ENCODE data around the gene ACAA1.

Gene ACAA1

GRCh38 chr3:38100498-38100897 lies 36.4 kb downstream of the ACAA1 start:
- no peaks in the 10 kb centered on the region for H3K27me3 ChIP-seq (ENCODE audit: insufficient read depth, low read depth)

GRCh38 chr3:38099518-38099917 lies 37.4 kb downstream of the ACAA1 start:
- Histone ChIP-seq H3K79me2 (ENCODE audit: insufficient read depth, low read depth) (no peaks in the 10 kb centered on the region), H2AFZ (ENCODE audit: low read depth) (no peak overlapping the region), H4K20me1 (ENCODE audit: insufficient read depth) (no peaks in the 10 kb centered on the region), H3K27me3 (ENCODE audit: insufficient read depth, low read depth) (no peaks in the 10 kb centered on the region), H3K4me1 (ENCODE audit: low read depth, poor library complexity, severe bottlenecking) (no peaks in the 10 kb centered on the region), H3K4me2 (no peak overlapping the region), H3K27ac (no peak overlapping the region), H3K4me3 (IDR thresholded peaks at IDR 0.05; ENCODE audit: insufficient read depth, low read depth, low read length) (no peak overlapping the region), H3K36me3 (ENCODE audit: insufficient read depth) (no peaks in the 10 kb centered on the region), H3K9ac (no peak overlapping the region)
- TF ChIP-seq, protein P1, sequence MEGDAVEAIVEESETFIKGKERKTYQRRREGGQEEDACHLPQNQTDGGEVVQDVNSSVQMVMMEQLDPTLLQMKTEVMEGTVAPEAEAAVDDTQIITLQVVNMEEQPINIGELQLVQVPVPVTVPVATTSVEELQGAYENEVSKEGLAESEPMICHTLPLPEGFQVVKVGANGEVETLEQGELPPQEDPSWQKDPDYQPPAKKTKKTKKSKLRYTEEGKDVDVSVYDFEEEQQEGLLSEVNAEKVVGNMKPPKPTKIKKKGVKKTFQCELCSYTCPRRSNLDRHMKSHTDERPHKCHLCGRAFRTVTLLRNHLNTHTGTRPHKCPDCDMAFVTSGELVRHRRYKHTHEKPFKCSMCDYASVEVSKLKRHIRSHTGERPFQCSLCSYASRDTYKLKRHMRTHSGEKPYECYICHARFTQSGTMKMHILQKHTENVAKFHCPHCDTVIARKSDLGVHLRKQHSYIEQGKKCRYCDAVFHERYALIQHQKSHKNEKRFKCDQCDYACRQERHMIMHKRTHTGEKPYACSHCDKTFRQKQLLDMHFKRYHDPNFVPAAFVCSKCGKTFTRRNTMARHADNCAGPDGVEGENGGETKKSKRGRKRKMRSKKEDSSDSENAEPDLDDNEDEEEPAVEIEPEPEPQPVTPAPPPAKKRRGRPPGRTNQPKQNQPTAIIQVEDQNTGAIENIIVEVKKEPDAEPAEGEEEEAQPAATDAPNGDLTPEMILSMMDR (conservative IDR thresholded peaks at IDR 0.05; ENCODE audit: low read depth, low read length) = no peak

More at GRCh38 chr3:38100498-38100897, 36.4 kb downstream of the ACAA1 start:
- no peaks in the 10 kb centered on the region for H3K36me3 ChIP-seq (ENCODE audit: insufficient read depth)
- H3K4me2 ChIP-seq = no peak overlapping the region
- H3K79me2 ChIP-seq (ENCODE audit: insufficient read depth, low read depth) = no peaks in the 10 kb centered on the region
- no peaks in the 10 kb centered on the region for H4K20me1 ChIP-seq (ENCODE audit: insufficient read depth)
- H3K27ac ChIP-seq = no peak overlapping the region
- H3K4me1 ChIP-seq (ENCODE audit: low read depth, poor library complexity, severe bottlenecking) = no peaks in the 10 kb centered on the region
- no peak overlapping the region for H2AFZ ChIP-seq (ENCODE audit: low read depth)
- no peak overlapping the region for H3K9ac ChIP-seq
- H3K4me3 ChIP-seq (IDR thresholded peaks at IDR 0.05; ENCODE audit: insufficient read depth, low read depth, low read length) = no peak overlapping the region
- TF ChIP-seq, protein P1 (conservative IDR thresholded peaks at IDR 0.05; ENCODE audit: low read depth, low read length) = no peak

GRCh38 chr3:38098376-38098723 lies 38.6 kb downstream of the ACAA1 start:
- Histone ChIP-seq H3K27me3 (ENCODE audit: insufficient read depth, low read depth) (no peaks in the 10 kb centered on the region), H4K20me1 (ENCODE audit: insufficient read depth) (no peaks in the 10 kb centered on the region), H2AFZ (ENCODE audit: low read depth) (no peak overlapping the region), H3K27ac (no peak overlapping the region), H3K4me2 (no peak overlapping the region), H3K36me3 (ENCODE audit: insufficient read depth) (no peaks in the 10 kb centered on the region), H3K4me1 (ENCODE audit: low read depth, poor library complexity, severe bottlenecking) (no peaks in the 10 kb centered on the region), H3K4me3 (IDR thresholded peaks at IDR 0.05; ENCODE audit: insufficient read depth, low read depth, low read length) (no peak overlapping the region), H3K79me2 (ENCODE audit: insufficient read depth, low read depth) (no peaks in the 10 kb centered on the region), H3K9ac (no peak overlapping the region)
- TF ChIP-seq, protein P1 (conservative IDR thresholded peaks at IDR 0.05; ENCODE audit: low read depth, low read length) = no peak

DNA sequence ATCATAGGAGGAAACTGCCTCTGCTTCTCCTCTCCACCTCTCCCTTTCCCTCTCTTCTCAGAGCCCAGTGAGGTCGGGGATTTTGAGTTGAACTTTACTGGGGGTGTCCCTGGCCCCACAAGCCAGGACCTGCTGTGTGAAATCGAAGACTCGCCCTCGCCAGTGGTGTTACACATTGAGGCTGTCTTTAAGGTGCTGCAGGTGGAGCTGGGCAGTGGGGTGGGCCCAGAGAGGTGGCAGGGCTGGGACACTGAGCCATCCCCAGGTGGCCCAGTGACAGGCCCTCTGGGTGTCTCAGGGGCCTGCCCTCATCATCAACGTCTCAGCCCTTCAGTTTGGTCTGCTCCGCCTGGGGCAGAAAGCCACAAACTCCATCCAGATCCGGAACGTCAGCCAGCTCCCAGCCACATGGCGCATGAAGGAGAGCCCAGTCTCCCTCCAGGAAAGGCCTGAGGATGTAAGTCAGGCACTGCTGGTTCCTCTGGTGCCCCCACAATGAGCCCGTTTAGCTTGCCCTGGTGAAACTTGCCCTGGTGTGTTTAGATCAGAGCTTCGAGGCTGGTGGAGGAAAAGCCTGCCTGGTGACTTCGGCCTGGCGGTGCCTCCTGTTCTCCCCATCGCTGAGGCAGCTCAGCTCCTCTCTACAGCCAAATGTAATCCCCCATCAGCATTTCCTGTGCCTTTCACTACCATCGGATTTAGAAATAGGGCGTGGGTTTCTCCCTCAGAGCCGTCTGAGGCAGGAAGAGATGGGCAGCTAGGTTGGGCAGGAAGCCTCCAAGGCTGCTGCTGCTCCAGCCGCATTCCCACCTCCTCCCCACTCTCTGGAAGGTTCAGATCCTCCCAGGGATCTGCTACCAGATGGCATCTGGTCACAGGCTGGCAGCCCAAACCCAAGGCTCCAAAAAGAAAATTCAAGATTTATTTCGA lies 39.2 kb downstream of the ACAA1 start:
- Histone ChIP-seq H4K20me1 (ENCODE audit: insufficient read depth) (no peaks in the 10 kb centered on the region), H2AFZ (ENCODE audit: low read depth) (no peak overlapping the region), H3K9ac (no peak overlapping the region), H3K4me1 (ENCODE audit: low read depth, poor library complexity, severe bottlenecking) (no peaks in the 10 kb centered on the region), H3K27ac (no peak overlapping the region), H3K36me3 (ENCODE audit: insufficient read depth) (no peaks in the 10 kb centered on the region), H3K4me2 (no peak overlapping the region), H3K4me3 (IDR thresholded peaks at IDR 0.05; ENCODE audit: insufficient read depth, low read depth, low read length) (no peak overlapping the region), H3K79me2 (ENCODE audit: insufficient read depth, low read depth) (no peaks in the 10 kb centered on the region), H3K27me3 (ENCODE audit: insufficient read depth, low read depth) (no peaks in the 10 kb centered on the region)
- TF ChIP-seq, protein P1 (conservative IDR thresholded peaks at IDR 0.05; ENCODE audit: low read depth, low read length) = no peak

Data from KMS-11 (cell line).